Upper lobe of right lung (tissue), 1 donor: Measurements from ENCODE around the gene OGFOD1. TPM values are rescaled to one million over a fixed set of nuclear protein-coding genes. Genes with fewer than 3 reads are reported as not detected.
"Not testable (repeated sequence)": the region's sequence is repeated elsewhere in the genome, so short reads cannot be mapped to it uniquely, and the experiment has no call there.

ENCODE experiments used
- ATAC-seq: fragments of 200-7000 bp; cut with Tn5 transposase; one replicate; pipeline ENCODE4 v1.9.1; 2020; ENCODE audit warnings: mild to moderate bottlenecking, moderate library complexity
- DNase-seq: peaks from one replicate; pipeline ENCODE4 v3.0.0-alpha.2; 2020
- H3K27ac ChIP-seq: fragments of 200-600 bp; one replicate; pipeline ENCODE4 v1.8.0; 2022
- H3K27me3 ChIP-seq: fragments of 200-600 bp; one replicate; pipeline ENCODE4 v1.8.0; 2022; ENCODE audit warnings: mild to moderate bottlenecking
- H3K36me3 ChIP-seq: fragments of 200-600 bp; one replicate; pipeline ENCODE4 v1.8.0; 2022
- H3K4me1 ChIP-seq: fragments of 200-600 bp; one replicate; pipeline ENCODE4 v1.8.0; 2022
- H3K4me3 ChIP-seq: fragments of 200-600 bp; one replicate; pipeline ENCODE4 v1.8.0; 2022; ENCODE audit warnings: mild to moderate bottlenecking
- H3K9me3 ChIP-seq: fragments of 200-600 bp; one replicate; pipeline ENCODE4 v1.8.0; 2022
- CTCF ChIP-seq: fragments of 200-600 bp; IDR thresholded peaks from one replicate; pipeline ENCODE4 v1.8.0; 2022; ENCODE audit warnings: antibody characterized with exemption
- intact Hi-C: fragments of 100-400 bp; cut with DNase I; formaldehyde crosslinking; loops from one replicate; pipeline ENCODE4 v1.11.0; 2022
- total RNA-seq: library from RNA; stranded (reverse); fragmentation: NEBNext Ultra II Directional; extraction: Animal tissue kit (Norgen Biotek cat#: 25700); gene quantifications from one replicate; pipeline ENCODE4 v1.2.1, GENCODE V29; 2021
- donor health status: DM: no; HTN: yes; CAD: no; lungs with severe emphysema.

Gene OGFOD1
- total RNA-seq, 1 donor from 2014 or later = 34.4 TPM

GRCh38 chr16:56481468-56482122 is 30.2 kb downstream of the OGFOD1 start:
- ATAC-seq (no peak), DNase-seq (no peak)
- H3K36me3 ChIP-seq = peaks cover 86% of the 10 kb centered on the region
- no peaks in the 10 kb centered on the region for H3K27me3 ChIP-seq
- no peak overlapping the region for H3K4me3 ChIP-seq
- TF ChIP-seq CTCF = no peak
- no peaks in the 10 kb centered on the region for H3K9me3 ChIP-seq
- H3K4me1 ChIP-seq = no peaks in the 10 kb centered on the region
- intact Hi-C loops = no loop called here
- no peak overlapping the region for H3K27ac ChIP-seq

DNA sequence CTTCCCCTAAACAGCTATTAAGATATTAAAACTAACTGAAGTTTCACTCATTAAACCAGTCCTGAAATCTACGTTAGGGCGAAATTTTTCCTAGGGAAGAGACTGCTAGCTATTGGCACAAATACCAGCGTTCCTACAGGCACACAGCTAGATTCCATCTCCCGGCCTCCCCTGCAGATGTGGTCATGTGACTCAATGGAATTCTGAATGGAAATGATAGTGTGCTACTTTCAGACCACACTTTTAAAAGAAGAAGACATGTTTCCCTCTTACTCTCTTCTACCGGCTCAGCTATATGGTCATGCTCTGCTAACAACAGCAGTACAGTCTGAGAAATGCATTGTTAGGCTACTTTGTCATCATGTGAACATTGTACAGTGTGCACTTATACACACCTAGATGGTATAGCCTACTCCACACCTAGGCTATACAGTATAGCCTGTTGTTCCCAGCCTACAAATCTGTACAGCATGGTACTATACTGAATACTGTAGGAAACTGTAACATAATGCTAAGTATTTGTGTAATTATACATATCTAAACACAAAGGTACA is 31.4 kb downstream of the OGFOD1 start:
- no peaks in the 10 kb centered on the region for H3K4me1 ChIP-seq
- TF ChIP-seq CTCF = no peak
- DNase-seq (no peak), ATAC-seq (no peak)
- intact Hi-C loops = no loop called here
- no peaks in the 10 kb centered on the region for H3K9me3 ChIP-seq
- H3K4me3 ChIP-seq = no peak overlapping the region
- peaks cover 75% of the 10 kb centered on the region for H3K36me3 ChIP-seq
- H3K27ac ChIP-seq = no peak overlapping the region
- no peaks in the 10 kb centered on the region for H3K27me3 ChIP-seq

DNA sequence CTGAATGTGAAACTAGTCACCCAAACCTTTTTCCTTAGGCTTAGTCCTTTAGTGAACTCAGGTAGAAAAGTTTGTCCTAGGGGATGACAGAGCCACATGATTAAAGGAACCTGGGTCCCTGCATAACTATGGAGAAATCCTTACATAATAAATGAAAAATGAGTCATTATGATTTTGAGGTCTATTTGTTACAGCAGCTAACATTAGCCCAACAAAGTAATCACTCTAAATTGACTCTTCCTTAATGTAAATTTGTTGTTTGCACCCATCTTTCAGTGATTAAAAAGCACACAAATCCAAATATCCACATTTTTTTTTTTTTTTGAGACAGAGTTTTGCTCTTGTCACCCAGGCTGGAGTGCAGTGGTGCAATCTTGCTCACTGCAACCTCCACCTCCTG is 32.0 kb downstream of the OGFOD1 start:
- peaks cover 68% of the 10 kb centered on the region for H3K36me3 ChIP-seq
- intact Hi-C loops = no loop called here

GRCh38 chr16:56488035-56488434 is 36.7 kb downstream of the OGFOD1 start:
- TF ChIP-seq CTCF = no peak
- no peak for ATAC-seq
- H3K27ac ChIP-seq = no peak overlapping the region
- H3K4me1 ChIP-seq = no peaks in the 10 kb centered on the region
- intact Hi-C loops = no loop called here
- H3K27me3 ChIP-seq = no peaks in the 10 kb centered on the region
- no peak for DNase-seq
- peaks cover 32% of the 10 kb centered on the region for H3K36me3 ChIP-seq
- no peak overlapping the region for H3K4me3 ChIP-seq
- H3K9me3 ChIP-seq = no peaks in the 10 kb centered on the region

More for the DNA sequence above, 32.0 kb downstream of the OGFOD1 start:
- ATAC-seq = no peak
- H3K4me1 ChIP-seq = no peaks in the 10 kb centered on the region
- H3K27ac ChIP-seq = no peak overlapping the region
- TF ChIP-seq CTCF = no peak
- H3K27me3 ChIP-seq = no peaks in the 10 kb centered on the region
- H3K9me3 ChIP-seq = no peaks in the 10 kb centered on the region
- H3K4me3 ChIP-seq = no peak overlapping the region
- DNase-seq = no peak

DNA sequence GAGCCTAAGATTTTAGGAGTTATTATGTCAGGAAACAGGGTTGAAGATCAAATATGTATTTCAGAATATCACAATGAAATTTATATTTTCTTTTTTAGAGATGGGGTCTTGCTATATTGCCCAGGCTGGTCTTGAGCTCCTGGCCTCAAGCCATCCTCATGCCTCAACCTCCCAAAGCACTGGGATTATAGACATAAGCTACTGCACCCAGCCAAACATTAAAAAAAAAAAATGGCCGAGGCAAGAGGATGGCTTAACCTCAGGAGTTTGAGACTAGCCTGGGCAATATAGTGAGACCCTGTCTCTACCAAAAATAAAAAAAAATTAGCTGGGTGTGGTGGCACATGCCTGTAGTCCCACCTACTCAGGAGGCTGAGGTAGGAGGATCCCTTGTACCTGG is 37.5 kb downstream of the OGFOD1 start:
- peaks cover 24% of the 10 kb centered on the region for H3K36me3 ChIP-seq
- not testable (repeated sequence) for H3K4me3 ChIP-seq

DNA sequence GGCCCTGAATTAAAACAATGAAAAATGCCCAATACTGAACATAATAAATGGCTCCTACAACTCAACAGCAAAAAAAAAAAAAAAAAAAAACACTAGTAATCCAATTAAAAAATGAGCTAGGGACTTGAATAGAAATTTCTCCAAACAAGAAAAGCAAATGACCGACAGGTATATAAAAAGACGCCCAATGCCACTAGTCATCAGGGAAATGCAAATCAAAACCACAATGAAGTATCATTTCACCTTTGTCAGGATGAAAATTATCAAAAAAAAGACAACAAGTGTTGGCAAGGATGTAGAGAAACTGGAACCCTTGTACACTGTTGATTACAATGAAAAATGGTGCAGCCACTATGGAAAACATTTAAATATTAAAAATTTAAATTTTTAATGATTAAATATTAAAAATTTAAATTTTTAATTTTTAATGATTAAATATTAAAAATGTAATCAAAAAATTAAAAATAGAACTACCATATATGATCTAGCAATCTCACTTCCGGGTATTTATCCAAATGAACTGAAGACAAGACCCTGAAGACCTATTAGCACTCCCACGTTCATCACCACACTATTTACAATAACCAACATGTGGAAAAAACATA is 40.4 kb downstream of the OGFOD1 start:
- TF ChIP-seq CTCF = no peak
- Histone ChIP-seq H3K27ac (no peak overlapping the region), H3K9me3 (no peaks in the 10 kb centered on the region), H3K4me3 (no peak overlapping the region), H3K4me1 (no peaks in the 10 kb centered on the region), H3K27me3 (no peaks in the 10 kb centered on the region), H3K36me3 (peaks cover 16% of the 10 kb centered on the region)
- intact Hi-C loops = no loop called here
- DNase-seq (no peak), ATAC-seq (no peak)

More for the DNA sequence above, 37.5 kb downstream of the OGFOD1 start:
- intact Hi-C loops, H3K4me1 ChIP-seq, H3K27me3 ChIP-seq, H3K9me3 ChIP-seq, DNase-seq, H3K27ac ChIP-seq, ATAC-seq: not testable (repeated sequence)
